Thyroid gland (tissue), 4 donors: ENCODE results near the gene LDLRAD4.

Source experiments
- CTCF ChIP-seq, 6 experiments: fragments of 200-600 bp in 3 of 6; fragments of 450-650 bp in 3 of 6; sonication (generic) in 3 of 6; IDR thresholded peaks; one replicate each; pipeline ENCODE4 v1.5.1; 2016 to 2019; ENCODE audit warnings: antibody characterized with exemption in 6 of 6, mild to moderate bottlenecking in 2 of 6, inconsistent platforms in 1 of 6, moderate library complexity in 1 of 6
- POLR2A ChIP-seq, 2 donors: fragments of 450-650 bp; IDR thresholded peaks; one replicate each; pipeline ENCODE4 v1.6.1; 2017; ENCODE audit warnings: antibody characterized with exemption in 2 of 2, mild to moderate bottlenecking in 2 of 2, moderate library complexity in 1 of 2

GRCh38 chr18:13390711-13391110, 172.2 kb downstream of the LDLRAD4 start:
- TF ChIP-seq POLR2A (IDR thresholded peaks at IDR 0.05): no peak
- no peak for TF ChIP-seq CTCF (IDR thresholded peaks at IDR 0.05)
